HCT116 (cell line): ENCODE data around the gene COQ3. TPM values are rescaled to one million over a fixed set of nuclear protein-coding genes. Genes with fewer than 3 reads are reported as not detected.

ENCODE experiments used
- ATAC-seq: fragments of 200-7000 bp; cut with Tn5 transposase; 2 replicates; pipeline ENCODE4 v1.9.1; 2020; ENCODE audit warnings: mild to moderate bottlenecking, moderate library complexity
- Bru-seq: library from RNA; stranded (reverse); fragments of 400-500 nt; gene quantifications from one replicate; lab custom pipeline; 2021; lab: Mats Ljungman, UMichigan
- BruChase-seq, 2 experiments: library from RNA; stranded (reverse); fragments of 400-500 nt; gene quantifications; one replicate each; lab custom pipeline; 2021; lab: Mats Ljungman, UMichigan
- BruUV-seq: library from RNA; stranded (reverse); fragments of 400-500 nt; replicated peaks from 2 replicates; lab custom pipeline; 2021; lab: Mats Ljungman, UMichigan
- CTCF ChIA-PET: fragments of 300-600 bp; sonication (Branson Sonifier 250); formaldehyde crosslinking; loops from one replicate; lab custom pipeline; 2021; ENCODE audit warnings: antibody characterized with exemption; lab: Charles Lee
- POLR2A ChIA-PET: fragments of 300-600, 350-600 bp; sonication (Branson Sonifier 250); formaldehyde crosslinking; loops from one replicate; lab custom pipeline; 2021; ENCODE audit warnings: antibody characterized with exemption; lab: Charles Lee
- RAD21 ChIA-PET, 2 experiments: fragments of 300-600 bp; sonication (Branson Sonifier 250); formaldehyde crosslinking; loops; one replicate each; lab custom pipeline; 2023; ENCODE audit warnings: low total read pairs in 2 of 2; ENCODE audit not compliant: uncharacterized antibody in 2 of 2, unreplicated experiment in 2 of 2, low non-redundant PET in 1 of 2; lab: Charles Lee
- DNase-seq: peaks from one replicate; pipeline ENCODE4 v3.0.0-alpha.2; 2010; ENCODE audit warnings: low read depth, low spot score
- H2AFZ ChIP-seq: fragments of 200-600 bp; shearing (Covaris generic), sonication (generic); 2 replicates; pipeline ENCODE4 v1.6.1; 2017; ENCODE audit warnings: low read depth, mixed run types, mixed read lengths, antibody characterized with exemption, low read length; ENCODE audit not compliant: poor library complexity, severe bottlenecking
- H3K27ac ChIP-seq: 2 replicates; pipeline ENCODE4 v1.5.1; 2012; ENCODE audit warnings: low read depth, low read length
- H3K27me3 ChIP-seq: fragments of 200-600 bp; sonication (generic); 2 replicates; pipeline ENCODE4 v1.6.1; 2016; ENCODE audit warnings: mixed run types, low read length, mixed read lengths; ENCODE audit not compliant: insufficient read depth
- H3K36me3 ChIP-seq, 2 experiments: fragments of 200-500 bp in 1 of 2; fragments of 200-600 bp in 1 of 2; sonication (Bioruptor generic) in 1 of 2; sonication (generic) in 1 of 2; 2 replicates each; pipeline versions ENCODE4 v1.5.1 to v1.6.1; 2014 to 2016; ENCODE audit warnings: low read length in 2 of 2, inconsistent platforms in 1 of 2, mixed read lengths in 1 of 2, mixed run types in 1 of 2; ENCODE audit not compliant: insufficient read depth in 2 of 2, control insufficient read depth in 1 of 2
- H3K4me1 ChIP-seq, 2 experiments: fragments of 200-600 bp in 1 of 2; sonication (generic) in 1 of 2; 2 replicates each; pipeline versions ENCODE4 v1.5.1 to v1.6.1; 2012 to 2017; ENCODE audit warnings: low read length in 2 of 2, inconsistent platforms in 1 of 2, mild to moderate bottlenecking in 1 of 2, mixed read lengths in 1 of 2, mixed run types in 1 of 2, moderate library complexity in 1 of 2; ENCODE audit not compliant: insufficient read depth in 2 of 2, control insufficient read depth in 1 of 2
- H3K4me2 ChIP-seq: fragments of 200-600 bp; sonication (generic); 2 replicates; pipeline ENCODE4 v1.6.1; 2017; ENCODE audit warnings: mixed run types, low read length, mixed read lengths
- H3K4me3 ChIP-seq, 2 experiments: fragments of 200-600 bp in 1 of 2; sonication (generic) in 1 of 2; replicated peaks in 1 of 2; 2 replicates each; pipeline ENCODE4 v1.5.1; 2011 to 2016; ENCODE audit warnings: low read length in 2 of 2, control low read depth in 1 of 2, low read depth in 1 of 2, mild to moderate bottlenecking in 1 of 2, mixed read lengths in 1 of 2, mixed run types in 1 of 2
- H3K79me2 ChIP-seq: fragments of 200-600 bp; sonication (generic); 2 replicates; pipeline ENCODE4 v1.6.1; 2017; ENCODE audit warnings: mild to moderate bottlenecking, mixed run types, low read length, moderate library complexity, mixed read lengths; ENCODE audit not compliant: insufficient read depth
- H3K9ac ChIP-seq: fragments of 200-600 bp; sonication (generic); 2 replicates; pipeline ENCODE4 v1.6.1; 2016; ENCODE audit warnings: low read length, mixed read lengths
- H3K9me2 ChIP-seq: fragments of 200-600 bp; sonication (generic), shearing (Covaris generic); 2 replicates; pipeline ENCODE4 v1.6.1; 2017; ENCODE audit warnings: mixed run types, mild to moderate bottlenecking, moderate library complexity; ENCODE audit not compliant: insufficient read depth
- H3K9me3 ChIP-seq, 2 experiments: fragments of 200-500 bp in 1 of 2; fragments of 200-600 bp in 1 of 2; sonication (Bioruptor generic) in 1 of 2; sonication (generic) in 1 of 2; 2 replicates each; pipeline ENCODE4 v1.6.1; 2014 to 2017; ENCODE audit warnings: low read length in 2 of 2, mixed read lengths in 2 of 2, inconsistent platforms in 1 of 2, low read depth in 1 of 2, mild to moderate bottlenecking in 1 of 2, mixed run types in 1 of 2, moderate library complexity in 1 of 2; ENCODE audit not compliant: control insufficient read depth in 1 of 2, insufficient read depth in 1 of 2
- H4K20me1 ChIP-seq: fragments of 200-600 bp; sonication (generic), shearing (Covaris generic); 2 replicates; pipeline ENCODE4 v1.6.1; 2017; ENCODE audit warnings: mixed run types, mild to moderate bottlenecking, moderate library complexity; ENCODE audit not compliant: insufficient read depth
- ATF3 ChIP-seq: IDR thresholded peaks from 2 replicates; pipeline ENCODE4 v1.6.1; 2012
- CBX3 ChIP-seq: IDR thresholded peaks from 2 replicates; pipeline ENCODE4 v1.6.1; 2012; ENCODE audit warnings: low read depth
- CEBPB ChIP-seq: IDR thresholded peaks from 2 replicates; pipeline ENCODE4 v1.6.1; 2012; ENCODE audit warnings: low read depth
- EGR1 ChIP-seq: IDR thresholded peaks from 2 replicates; pipeline ENCODE4 v1.6.1; 2012; ENCODE audit warnings: low read depth
- ELF1 ChIP-seq: IDR thresholded peaks from 2 replicates; pipeline ENCODE4 v1.6.1; 2012; ENCODE audit warnings: low read depth, borderline replicate concordance
- EZH2 ChIP-seq: fragments of 200-600 bp; sonication (generic); IDR thresholded peaks from 2 replicates; pipeline ENCODE4 v1.6.1; 2017; ENCODE audit warnings: antibody characterized with exemption, mixed run types
- EZH2phosphoT487 ChIP-seq: fragments of 200-600 bp; IDR thresholded peaks from 2 replicates; pipeline ENCODE4 v1.6.1; 2018; ENCODE audit warnings: antibody characterized with exemption, borderline replicate concordance
- FOSL1 ChIP-seq: IDR thresholded peaks from 2 replicates; pipeline ENCODE4 v1.6.1; 2012; ENCODE audit warnings: low read depth
- JUND ChIP-seq: IDR thresholded peaks from 2 replicates; pipeline ENCODE4 v1.6.1; 2012
- POLR2A ChIP-seq: IDR thresholded peaks from 2 replicates; pipeline ENCODE4 v1.7.0; 2011; ENCODE audit warnings: borderline replicate concordance; ENCODE audit not compliant: insufficient read depth, insufficient read length; ENCODE audit errors: extremely low read depth
- POLR2AphosphoS5 ChIP-seq: IDR thresholded peaks from 2 replicates; pipeline ENCODE4 v1.6.1; 2011; ENCODE audit warnings: mild to moderate bottlenecking, low read depth, low read length, moderate library complexity
- RAD21 ChIP-seq: IDR thresholded peaks from 2 replicates; pipeline ENCODE4 v1.6.1; 2012; ENCODE audit warnings: low read depth, mild to moderate bottlenecking
- REST ChIP-seq: IDR thresholded peaks from 2 replicates; pipeline ENCODE4 v1.6.1; 2012; ENCODE audit warnings: low read depth
- SIN3A ChIP-seq: IDR thresholded peaks from 2 replicates; pipeline ENCODE4 v1.6.1; 2012; ENCODE audit warnings: low read depth
- SP1 ChIP-seq: IDR thresholded peaks from 2 replicates; pipeline ENCODE4 v1.6.1; 2012; ENCODE audit warnings: low read depth
- SRF ChIP-seq: IDR thresholded peaks from 2 replicates; pipeline ENCODE4 v1.6.1; 2012; ENCODE audit warnings: low read depth
- TCF7L2 ChIP-seq: IDR thresholded peaks from 2 replicates; pipeline ENCODE4 v1.7.0; 2011; ENCODE audit warnings: borderline replicate concordance, inconsistent platforms; ENCODE audit not compliant: insufficient read depth, insufficient read length; ENCODE audit errors: extremely low read depth
- YY1 ChIP-seq: IDR thresholded peaks from 2 replicates; pipeline ENCODE4 v1.6.1; 2011; ENCODE audit warnings: low read length, low read depth, moderate library complexity, mild to moderate bottlenecking; ENCODE audit not compliant: insufficient replicate concordance; ENCODE audit errors: extremely low read depth
- ZFX ChIP-seq: fragments of 450-650 bp; IDR thresholded peaks from 2 replicates; pipeline ENCODE4 v1.6.1; 2017
- ZNF274 ChIP-seq: fragments of 200-500 bp; sonication (Bioruptor generic); IDR thresholded peaks from 2 replicates; pipeline ENCODE4 v1.6.1; 2014; ENCODE audit warnings: mild to moderate bottlenecking, low read depth, low read length, inconsistent platforms
- intact Hi-C: fragments of 100-400 bp; cut with micrococcal nuclease; formaldehyde crosslinking; loops from 2 replicates; pipeline ENCODE4 v1.10.0; 2022
- long read RNA-seq: library from polyadenylated mRNA; unstranded; transcript quantifications from one replicate; pipeline ENCODE4 v2.0.0, GENCODE V29; 2021; ENCODE audit not compliant: unreplicated experiment
- polyA plus RNA-seq: library from polyadenylated mRNA; unstranded; fragments of >200 nt; gene quantifications from 2 replicates; pipeline ENCODE4 v1.2.1, GENCODE V29; 2012; ENCODE audit warnings: missing spikeins
- total RNA-seq: library from RNA; stranded (reverse); gene quantifications from one replicate; pipeline ENCODE4 v1.2.1, GENCODE V29; 2021; ENCODE audit not compliant: unreplicated experiment

COQ3 gene
- total RNA-seq (19.0 TPM), Bru-seq, nascent RNA (percentile 60 among the genes with signal in this experiment), BruChase-seq, experiment 1, labeled RNA remaining after a 6-hour chase (percentile 65 among the genes with signal in this experiment), BruChase-seq, experiment 2, labeled RNA remaining after a 2-hour chase (percentile 57 among the genes with signal in this experiment)
- polyA plus RNA-seq: 8.6 and 10.6 TPM in 2 replicates
- long read RNA-seq, transcript COQ3-201 (7 exons, 1,335 nt): major isoform, 19 of 34 reads
- long read RNA-seq, partial matches to known transcripts: 1 of 34 reads
- long read RNA-seq, other reads (novel, unspliced or antisense): 14 of 34 reads

GRCh38 chr6:99393698-99394531 lies at the start of gene COQ3:
Gene COQ3 (minus strand): TSS chr6:99394195. CDS start chr6:99394179, 16 bp downstream.
- Histone ChIP-seq H3K79me2 (peaks cover 8% of the 10 kb centered on the region), H3K27ac (peak within 1 kb of the TSS; percentile 77), H3K9me2 (no peaks in the 10 kb centered on the region), H3K9me3 (no peaks in the 10 kb centered on the region), H3K36me3 (peaks cover 4 to 5% of the 10 kb centered on the region in 2 experiments; a peak in 2 of 4 replicates), H3K27me3 (no peaks in the 10 kb centered on the region), H4K20me1 (no peaks in the 10 kb centered on the region; the same call in 1 of the 2 replicates), H3K4me2 (peak within 1 kb of the TSS; percentile 86), H3K4me1 (peaks cover 7 to 12% of the 10 kb centered on the region in 2 experiments; a peak in 3 of 4 replicates), H2AFZ (peak within 1 kb of the TSS; percentile 80), H3K4me3 (peak within 1 kb of the TSS; percentile 76 to 91), H3K9ac (peak within 1 kb of the TSS; percentile 80)
- RAD21 ChIA-PET: no interaction called here
- POLR2A ChIA-PET: interaction anchor here (0.7 to 1.3 kb wide), 12 partner anchors 8 to 64 kb away, joined by 3 to 7 read pairs (median 4); partner anchors contain the start of gene FAXC
- ATAC-seq: peak; percentile 92
- BruUV-seq: TSS peak; percentile 87
- CTCF ChIA-PET: interaction anchor here (0.9 to 1.0 kb wide), 2 partner anchors 43 to 59 kb away, joined by 3 read pairs; no protein-coding TSS in a partner anchor
- DNase-seq: peak; percentile 57
- intact Hi-C loops: loop anchor here (2.0 to 5.0 kb wide), 2 partner anchors 33 to 59 kb away; partner anchors contain the start of gene PNISR
- TF ChIP-seq RAD21 (no peak), EZH2phosphoT487 (no peak), ELF1 (no peak), ZNF274 (no peak), FOSL1 (no peak), SRF (no peak; the same call in 1 of the 2 replicates), ZFX (peak; percentile 38; the same call in 1 of the 2 replicates), POLR2AphosphoS5 (peak; percentile 73), SP1 (no peak), EZH2 (no peak), POLR2A (peak; percentile 72), CBX3 (peak; percentile 73; the same call in 1 of the 2 replicates), REST (no peak), JUND (no peak), EGR1 (no peak), YY1 (peak; percentile 82), TCF7L2 (no peak), ATF3 (no peak), SIN3A (peak; percentile 16; the same call in 1 of the 2 replicates), CEBPB (no peak)
